IPS-18c (cell line): ENCODE data around the gene PIGB.
"Not testable (repeated sequence)": the region's sequence is repeated elsewhere in the genome, so short reads cannot be mapped to it uniquely, and the experiment has no call there.

ENCODE experiments used
- H3K4me3 ChIP-seq: 2 replicates; pipeline ENCODE4 v1.7.0; 2013; ENCODE audit warnings: low read depth, mild to moderate bottlenecking, low read length, moderate library complexity; ENCODE audit not compliant: insufficient read depth
- H3K9me3 ChIP-seq: one replicate; pipeline ENCODE4 v1.6.1; 2013; ENCODE audit warnings: mild to moderate bottlenecking, low read length, moderate library complexity; ENCODE audit not compliant: control insufficient read depth, insufficient read depth

PIGB gene

DNA sequence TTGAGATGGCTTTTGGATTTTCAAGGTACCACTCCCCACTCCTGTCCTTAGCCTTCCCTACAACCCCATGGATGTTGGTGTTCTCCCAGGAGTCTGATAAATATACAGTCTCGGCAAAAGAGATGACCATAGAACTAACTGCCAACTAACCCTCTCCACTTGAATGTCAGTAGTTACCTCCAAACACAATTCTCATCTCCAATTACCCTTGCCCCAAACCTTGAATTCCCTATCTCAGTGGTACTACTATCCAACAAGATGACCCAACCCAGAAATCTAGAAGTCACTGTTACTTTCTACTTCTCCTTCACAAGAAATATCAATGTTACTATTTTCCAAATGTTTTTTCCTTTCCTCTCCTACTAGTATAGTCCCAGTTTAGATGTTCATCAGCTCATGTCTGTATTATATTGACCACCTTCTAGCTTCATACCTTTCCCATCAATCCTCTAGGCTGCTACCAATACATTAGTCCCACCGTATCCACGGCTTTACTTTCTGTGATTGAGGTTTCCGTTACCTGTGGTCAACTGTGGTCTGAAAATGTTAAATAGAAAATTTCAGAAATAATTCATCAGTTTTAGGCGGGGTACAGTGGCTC, 38.1 kb downstream of the PIGB start:
- H3K4me3 ChIP-seq = no peak overlapping the region
- no peaks in the 10 kb centered on the region for H3K9me3 ChIP-seq

DNA sequence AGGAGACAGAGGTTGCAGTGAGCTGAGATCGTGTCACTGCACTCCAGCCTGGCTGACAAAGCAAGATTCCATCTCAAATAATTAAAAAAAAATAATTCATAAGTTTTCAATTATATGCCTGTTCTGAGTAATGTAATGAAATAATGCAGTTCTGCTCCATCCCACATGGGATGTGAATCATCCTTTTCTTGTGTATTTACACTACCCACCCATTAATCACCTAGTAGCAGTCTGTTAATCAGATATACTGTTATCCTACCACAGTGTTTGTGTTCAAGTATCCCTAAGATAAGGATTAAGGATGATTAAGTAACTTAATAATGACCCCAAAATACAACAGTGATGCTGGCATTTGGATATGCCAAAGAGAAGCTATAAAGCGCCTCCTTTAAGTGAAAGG, 38.8 kb downstream of the PIGB start:
- no peak overlapping the region for H3K4me3 ChIP-seq
- H3K9me3 ChIP-seq = no peaks in the 10 kb centered on the region

- Histone ChIP-seq H3K9me3 (no peaks in the 10 kb centered on the region), H3K4me3 (no peak overlapping the region)
These were observed 39.4 kb downstream of the PIGB start for GRCh38 chr15:55358471-55358870.

GRCh38 chr15:55360256-55360655, 41.2 kb downstream of the PIGB start:
- Histone ChIP-seq H3K4me3 (no peak overlapping the region), H3K9me3 (no peaks in the 10 kb centered on the region)

GRCh38 chr15:55361048-55361447, 42.0 kb downstream of the PIGB start:
- H3K4me3 ChIP-seq = no peak overlapping the region
- H3K9me3 ChIP-seq = no peaks in the 10 kb centered on the region

DNA sequence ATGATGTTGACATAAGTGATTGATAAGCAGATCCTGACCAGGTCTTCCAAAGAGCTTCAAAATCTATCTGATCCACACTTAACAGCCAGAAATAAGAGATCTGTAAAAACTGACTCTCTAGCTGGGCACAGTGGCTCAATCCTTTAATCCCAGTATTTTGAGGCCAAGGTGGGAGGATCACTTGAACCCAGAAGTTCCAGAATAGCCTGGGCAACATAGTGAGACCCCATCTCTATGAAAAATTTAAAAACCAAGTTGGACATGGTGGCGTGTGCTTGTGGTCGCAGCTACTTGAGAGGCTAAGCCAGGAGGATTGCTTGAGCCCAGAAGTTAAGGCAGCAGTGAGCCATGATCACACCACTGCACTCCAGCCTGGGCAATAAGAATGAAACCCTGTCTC, 43.6 kb downstream of the PIGB start:
- H3K4me3 ChIP-seq = no peak overlapping the region
- peaks cover 2% of the 10 kb centered on the region for H3K9me3 ChIP-seq

DNA sequence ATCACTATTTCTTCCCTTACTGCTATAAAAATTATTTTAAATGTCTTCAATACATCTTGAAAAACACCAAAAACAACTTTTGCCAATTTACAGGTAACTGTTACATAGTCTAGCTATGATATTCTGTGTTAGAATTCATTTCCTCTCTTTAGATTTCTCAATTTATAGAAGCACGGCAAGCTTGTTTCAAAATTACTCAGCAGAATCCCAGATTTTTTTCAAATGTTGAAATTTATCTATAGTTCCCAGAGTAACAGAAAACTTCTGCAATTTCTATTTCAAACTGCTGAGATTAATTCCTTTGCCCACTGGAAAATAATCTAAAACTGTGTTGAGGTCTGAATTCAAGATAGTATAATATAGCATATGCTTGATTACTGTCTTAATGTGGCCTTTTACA, 48.0 kb downstream of the PIGB start:
- H3K9me3 ChIP-seq = peaks cover 2% of the 10 kb centered on the region
- H3K4me3 ChIP-seq = no peak overlapping the region

DNA sequence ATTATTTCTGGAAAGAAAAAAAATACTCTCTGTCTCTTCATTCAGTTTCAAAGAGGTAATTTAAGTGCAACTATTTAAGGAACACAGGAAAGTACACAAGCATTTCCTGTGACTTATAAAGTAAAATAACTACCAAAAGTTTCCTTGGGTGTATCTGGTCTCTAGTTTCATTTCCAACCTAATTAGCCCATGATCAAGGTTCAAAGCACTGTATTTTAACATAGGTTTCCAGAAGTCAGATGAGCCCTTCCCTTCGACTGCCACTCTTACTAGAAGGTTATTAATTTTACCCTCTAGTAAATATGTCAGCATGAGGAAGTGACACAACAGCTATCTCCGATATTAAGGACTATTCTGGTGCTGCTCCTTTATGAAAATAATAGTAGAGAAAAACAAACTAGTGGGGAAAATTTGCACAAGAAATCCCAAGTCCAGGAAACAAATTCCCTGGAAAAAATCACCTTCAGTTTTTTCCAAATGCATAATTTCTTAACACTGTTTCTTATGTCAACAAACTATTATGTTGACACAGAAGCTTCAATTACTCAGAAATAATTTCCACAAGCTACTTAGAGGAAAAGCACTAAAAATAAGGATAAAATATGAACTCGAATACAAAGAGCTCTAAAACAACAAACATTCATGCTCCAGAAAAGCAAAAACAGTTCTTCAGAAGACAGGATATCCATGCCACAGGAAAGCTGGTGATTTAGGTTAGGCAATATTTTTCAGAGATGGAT, 53.8 kb downstream of the PIGB start:
- no peaks in the 10 kb centered on the region for H3K9me3 ChIP-seq

GRCh38 chr15:55379095-55379494, 60.1 kb downstream of the PIGB start:
- Histone ChIP-seq H3K9me3 (no peaks in the 10 kb centered on the region), H3K4me3 (no peak overlapping the region)

More for the DNA sequence above, 53.8 kb downstream of the PIGB start:
- no peak overlapping the region for H3K4me3 ChIP-seq

DNA sequence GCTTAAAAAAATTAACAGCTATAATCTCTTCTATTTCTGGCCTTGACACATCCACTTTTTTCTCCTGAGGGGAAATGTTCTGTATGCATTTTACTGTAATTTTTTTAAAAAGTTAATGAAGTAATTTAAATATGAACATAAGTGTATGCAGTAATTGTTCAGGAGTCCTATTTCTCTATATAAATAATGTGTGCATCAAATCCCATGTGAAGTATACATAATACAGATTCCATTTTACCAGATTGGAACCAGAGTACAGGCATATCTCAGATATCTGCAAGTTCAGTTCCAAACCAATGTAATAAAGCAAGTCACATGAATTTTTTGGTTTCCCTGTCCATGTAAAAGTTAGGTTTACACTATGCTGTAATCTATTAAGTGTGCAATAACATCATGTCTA, 62.6 kb downstream of the PIGB start:
- Histone ChIP-seq H3K4me3 (no peak overlapping the region), H3K9me3 (no peaks in the 10 kb centered on the region)

DNA sequence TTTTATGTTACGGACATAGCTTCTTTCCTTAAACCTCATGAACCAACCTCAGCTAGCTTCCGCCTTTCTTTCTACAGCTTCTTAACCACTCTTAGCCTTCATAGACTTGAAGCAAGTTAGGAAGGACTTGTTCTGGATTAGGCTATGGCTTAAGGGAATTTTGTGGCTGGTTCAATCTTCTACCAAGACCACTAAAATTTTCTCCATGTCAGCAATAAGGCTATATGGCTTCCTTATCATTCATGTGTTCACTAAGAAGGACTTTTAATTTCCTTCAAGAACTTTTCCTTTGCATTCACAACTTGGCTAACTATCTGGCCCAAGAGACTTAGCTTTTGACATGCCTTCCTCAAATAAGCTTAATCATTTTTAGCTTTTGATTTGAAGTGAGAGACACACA, 64.7 kb downstream of the PIGB start:
- no peak overlapping the region for H3K4me3 ChIP-seq
- H3K9me3 ChIP-seq = no peaks in the 10 kb centered on the region

DNA sequence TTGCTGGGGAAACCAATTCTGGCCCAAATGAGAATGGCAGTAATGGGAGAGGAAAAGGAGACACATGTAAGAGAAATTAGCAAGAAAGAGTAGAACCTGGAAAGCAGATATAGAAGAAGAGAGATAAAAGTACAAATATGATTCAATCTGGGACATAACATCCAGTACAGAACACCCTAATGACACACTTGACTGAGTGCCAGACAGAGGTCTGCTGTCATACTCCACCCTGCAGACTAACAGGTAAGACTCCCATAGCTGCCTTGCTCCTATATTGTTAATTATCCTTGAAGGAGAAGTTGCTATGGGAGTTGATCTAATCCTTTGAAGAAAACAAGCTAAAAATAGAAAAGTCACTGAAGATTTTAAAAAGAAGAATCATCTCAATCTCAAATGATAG, 68.0 kb downstream of the PIGB start:
- Histone ChIP-seq H3K9me3 (no peaks in the 10 kb centered on the region), H3K4me3 (no peak overlapping the region)

DNA sequence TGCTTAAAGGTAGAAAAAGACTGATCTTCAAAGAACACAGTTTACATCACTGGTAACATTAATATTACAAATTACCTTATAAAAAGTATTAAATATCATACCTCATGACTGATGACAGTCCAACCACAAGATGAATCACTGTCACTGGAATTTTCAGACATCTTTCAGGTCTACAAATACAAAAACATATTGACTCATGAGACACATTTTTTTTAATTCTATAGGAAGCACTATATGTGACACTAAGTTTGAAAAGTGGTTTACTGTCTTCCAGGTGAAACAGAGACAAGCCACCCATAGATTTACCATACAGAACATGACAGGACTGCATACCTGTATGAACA, 70.2 kb downstream of the PIGB start:
- no peaks in the 10 kb centered on the region for H3K9me3 ChIP-seq
- H3K4me3 ChIP-seq = no peak overlapping the region

GRCh38 chr15:55394694-55395093, 75.7 kb downstream of the PIGB start:
- Histone ChIP-seq H3K4me3 (no peak overlapping the region), H3K9me3 (no peaks in the 10 kb centered on the region)

DNA sequence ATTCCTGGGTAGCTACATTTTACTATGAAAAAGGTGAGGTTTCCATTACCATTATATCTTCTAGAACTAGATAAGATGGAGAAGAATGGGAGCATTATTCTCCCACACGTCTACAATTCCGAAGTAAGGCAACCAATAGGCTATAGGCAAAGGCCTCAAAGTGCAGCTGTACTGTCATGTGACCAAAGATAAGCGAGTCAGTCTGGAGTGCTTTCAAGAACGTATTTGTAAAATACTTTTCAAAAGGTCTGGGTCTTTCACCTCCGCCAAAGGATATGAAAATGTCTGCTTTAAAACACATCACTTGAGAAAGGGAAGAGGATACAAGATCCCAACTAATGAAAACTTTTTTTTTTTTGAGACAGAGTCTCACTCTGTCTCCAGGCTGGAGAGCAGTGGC, 79.2 kb downstream of the PIGB start:
- Histone ChIP-seq H3K9me3 (no peaks in the 10 kb centered on the region), H3K4me3 (no peak overlapping the region)

GRCh38 chr15:55400050-55400449, 81.0 kb downstream of the PIGB start:
- not testable (repeated sequence) for H3K9me3 ChIP-seq, H3K4me3 ChIP-seq

- H3K4me3 ChIP-seq = no peak overlapping the region
- no peaks in the 10 kb centered on the region for H3K9me3 ChIP-seq
These were observed 82.8 kb downstream of the PIGB start for GRCh38 chr15:55401786-55402246.

- Histone ChIP-seq H3K4me3 (no peak overlapping the region), H3K9me3 (no peaks in the 10 kb centered on the region)
These were observed 83.7 kb downstream of the PIGB start for GRCh38 chr15:55402707-55403106.

DNA sequence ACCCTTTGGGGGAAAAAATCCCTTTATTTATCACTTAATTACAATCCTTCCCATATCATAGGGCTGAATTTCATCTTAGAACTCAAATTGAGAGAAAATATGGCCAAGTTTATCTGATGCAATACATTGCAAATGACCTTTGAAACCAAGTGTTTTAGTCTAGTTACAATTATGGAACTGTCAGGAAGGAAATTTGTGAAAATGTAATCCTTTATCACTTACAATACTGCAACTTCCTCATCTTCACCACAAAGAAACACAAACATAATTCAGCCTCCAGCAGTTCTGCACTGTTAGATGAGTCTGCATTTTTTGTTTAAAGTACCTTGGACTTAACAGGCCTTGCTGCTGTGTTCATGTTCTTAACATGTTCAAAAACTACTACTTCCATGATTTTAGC, 84.5 kb downstream of the PIGB start:
- H3K9me3 ChIP-seq = no peaks in the 10 kb centered on the region
- H3K4me3 ChIP-seq = no peak overlapping the region
